Measurements from ENCODE around the gene ARHGEF11.

The ARHGEF11 gene

GRCh38 chr1:156898971-156899664 lies 146.4 kb downstream of the ARHGEF11 start:
- 0 out of 2 replicates have a peak, but pooled peaks cover 3% of the 10 kb centered on the region for H4K20me1 ChIP-seq (ENCODE audit: control insufficient read depth, insufficient read depth, low read depth, low read length)
- no peaks in the 10 kb centered on the region for H3K4me1 ChIP-seq (ENCODE audit: control insufficient read depth, low read length)
- no peak overlapping the region for H3K4me3 ChIP-seq (ENCODE audit: low read length)
- H3K79me2 ChIP-seq (ENCODE audit: control insufficient read depth, low read length), result no peaks in the 10 kb centered on the region
- no peak for TF ChIP-seq EZH2phosphoT487 (IDR thresholded peaks at IDR 0.05; ENCODE audit: borderline replicate concordance, low read length)
- TF ChIP-seq CTCF (IDR thresholded peaks at IDR 0.05; ENCODE audit: low read depth, low read length, poor library complexity, severe bottlenecking), result no peak
- H3K36me3 ChIP-seq (ENCODE audit: control insufficient read depth, low read length), result no peaks in the 10 kb centered on the region
- no peaks in the 10 kb centered on the region for H3K9me3 ChIP-seq (ENCODE audit: control insufficient read depth, insufficient read depth, low read length)
- no peak overlapping the region for H3K4me2 ChIP-seq (ENCODE audit: low read length)
- no peak overlapping the region for H3K27ac ChIP-seq (ENCODE audit: low read depth, low read length)
- peaks cover 34% of the 10 kb centered on the region for H3K27me3 ChIP-seq (ENCODE audit: control insufficient read depth, low read length)
- no peaks in the 10 kb centered on the region for H3F3A ChIP-seq (ENCODE audit: control insufficient read depth, insufficient read depth)
- no peaks in the 10 kb centered on the region for H3K9me2 ChIP-seq (replicated peaks; ENCODE audit: control insufficient read depth, low read length)

- H3F3A ChIP-seq (ENCODE audit: control insufficient read depth, insufficient read depth), result no peaks in the 10 kb centered on the region
- TF ChIP-seq CTCF (IDR thresholded peaks at IDR 0.05; ENCODE audit: low read depth, low read length, poor library complexity, severe bottlenecking) (no peak), EZH2phosphoT487 (IDR thresholded peaks at IDR 0.05; ENCODE audit: borderline replicate concordance, low read length) (no peak)
- no peak overlapping the region for H3K27ac ChIP-seq (ENCODE audit: low read depth, low read length)
- H3K9me3 ChIP-seq (ENCODE audit: control insufficient read depth, insufficient read depth, low read length), result no peaks in the 10 kb centered on the region
- H3K4me1 ChIP-seq (ENCODE audit: control insufficient read depth, low read length), result no peaks in the 10 kb centered on the region
- H3K4me3 ChIP-seq (ENCODE audit: low read length), result no peak overlapping the region
- H4K20me1 ChIP-seq (ENCODE audit: control insufficient read depth, insufficient read depth, low read depth, low read length), result 0 out of 2 replicates have a peak, but pooled peaks cover 3% of the 10 kb centered on the region
- H3K79me2 ChIP-seq (ENCODE audit: control insufficient read depth, low read length), result no peaks in the 10 kb centered on the region
- H3K4me2 ChIP-seq (ENCODE audit: low read length), result no peak overlapping the region
- H3K9me2 ChIP-seq (replicated peaks; ENCODE audit: control insufficient read depth, low read length), result no peaks in the 10 kb centered on the region
- peaks cover 37% of the 10 kb centered on the region for H3K27me3 ChIP-seq (ENCODE audit: control insufficient read depth, low read length)
- H3K36me3 ChIP-seq (ENCODE audit: control insufficient read depth, low read length), result no peaks in the 10 kb centered on the region
Observed at GRCh38 chr1:156898161-156898566, 147.4 kb downstream of the ARHGEF11 start.

- Histone ChIP-seq H3K79me2 (ENCODE audit: control insufficient read depth, low read length) (no peaks in the 10 kb centered on the region), H3K27ac (ENCODE audit: low read depth, low read length) (no peak overlapping the region), H3K4me3 (ENCODE audit: low read length) (no peak overlapping the region), H3K4me2 (ENCODE audit: low read length) (no peak overlapping the region), H3K9me2 (replicated peaks; ENCODE audit: control insufficient read depth, low read length) (no peaks in the 10 kb centered on the region), H3K4me1 (ENCODE audit: control insufficient read depth, low read length) (no peaks in the 10 kb centered on the region), H3K36me3 (ENCODE audit: control insufficient read depth, low read length) (no peaks in the 10 kb centered on the region), H3K9me3 (ENCODE audit: control insufficient read depth, insufficient read depth, low read length) (no peaks in the 10 kb centered on the region), H3K27me3 (ENCODE audit: control insufficient read depth, low read length) (peaks cover 37% of the 10 kb centered on the region), H3F3A (ENCODE audit: control insufficient read depth, insufficient read depth) (no peaks in the 10 kb centered on the region), H4K20me1 (ENCODE audit: control insufficient read depth, insufficient read depth, low read depth, low read length) (0 out of 2 replicates have a peak, but pooled peaks cover 3% of the 10 kb centered on the region)
- TF ChIP-seq EZH2phosphoT487 (IDR thresholded peaks at IDR 0.05; ENCODE audit: borderline replicate concordance, low read length), result no peak
- no peak for TF ChIP-seq CTCF (IDR thresholded peaks at IDR 0.05; ENCODE audit: low read depth, low read length, poor library complexity, severe bottlenecking)
Observed at GRCh38 chr1:156897078-156897825, 148.3 kb downstream of the ARHGEF11 start.

Measured in DOHH2 (cell line).